Gastrocnemius medialis (tissue), 4 donors: Measurements from ENCODE around the gene PIH1D1. TPM values are rescaled to one million over a fixed set of nuclear protein-coding genes. Genes with fewer than 3 reads are reported as not detected.

Source experiments
- ATAC-seq, 2 donors: fragments of 150-250 bp; one replicate each; pipeline ENCODE4 v1.9.1; 2016
- DNase-seq, 2 donors: peaks; one replicate each; pipeline ENCODE4 v3.0.0-alpha.2; 2019
- H3K27ac ChIP-seq, 4 donors: fragments of 200-600 bp; sonication (generic); 1 replicate in 1 of 4; 2 replicates in 3 of 4; pipeline ENCODE4 v1.5.1; 2016 to 2018; ENCODE audit warnings: mild to moderate bottlenecking in 2 of 4, moderate library complexity in 1 of 4
- H3K27me3 ChIP-seq, 3 donors: fragments of 200-600 bp; sonication (generic) in 2 of 3; 1 replicate in 1 of 3; 2 replicates in 2 of 3; pipeline versions ENCODE4 v1.5.1 to v1.6.0; 2016 to 2019; ENCODE audit warnings: mild to moderate bottlenecking in 1 of 3, moderate library complexity in 1 of 3
- H3K36me3 ChIP-seq, 2 donors: fragments of 200-600 bp; sonication (generic) in 1 of 2; one replicate each; pipeline ENCODE4 v1.5.1; 2017 to 2018
- H3K4me1 ChIP-seq, 2 donors: fragments of 200-600 bp; sonication (generic) in 1 of 2; one replicate each; pipeline ENCODE4 v1.5.1; 2016 to 2017; ENCODE audit warnings: mild to moderate bottlenecking in 2 of 2
- H3K4me3 ChIP-seq, 4 donors: fragments of 200-600 bp; sonication (generic) in 3 of 4; 1 replicate in 1 of 4; 2 replicates in 3 of 4; pipeline ENCODE4 v1.5.1; 2016 to 2019; ENCODE audit warnings: mild to moderate bottlenecking in 2 of 4
- H3K9me3 ChIP-seq, 3 donors: fragments of 200-600 bp; sonication (generic) in 2 of 3; 1 replicate in 1 of 3; 2 replicates in 2 of 3; pipeline ENCODE4 v1.5.1; 2016 to 2019
- CTCF ChIP-seq, 5 experiments: fragments of 450-650 bp in 3 of 5; fragments of 200-600 bp in 2 of 5; sonication (generic) in 2 of 5; IDR thresholded peaks in 4 of 5; conservative IDR thresholded peaks in 1 of 5; 1 replicate in 4 of 5; 2 replicates in 1 of 5; pipeline ENCODE4 v1.5.1; 2016 to 2019; ENCODE audit warnings: antibody characterized with exemption in 5 of 5, mild to moderate bottlenecking in 3 of 5, moderate library complexity in 3 of 5
- POLR2A ChIP-seq, 2 donors: fragments of 450-650 bp; IDR thresholded peaks; one replicate each; pipeline ENCODE4 v1.6.1; 2017; ENCODE audit warnings: antibody characterized with exemption in 2 of 2, mild to moderate bottlenecking in 2 of 2, moderate library complexity in 2 of 2
- in situ Hi-C, 4 donors: fragments of 200-750 bp; cut with MboI; loops; one replicate each; pipeline versions ENCODE4 v1.15.0 to v1.8.0; 2017; ENCODE audit warnings: low sequenced_read_pairs in 4 of 4
- intact Hi-C: fragments of 100-400 bp; cut with DNase I; formaldehyde crosslinking; loops from one replicate; pipeline ENCODE4 v1.15.1; 2023; ENCODE audit warnings: low total_unique reads
- total RNA-seq, 4 donors: library from RNA; depleted of rRNA; stranded (reverse); fragments of >200 nt; gene quantifications; one replicate each; pipeline versions ENCODE4 v1.1.0 to v1.2.3, GENCODE V29; 2016

Gene PIH1D1
- total RNA-seq, 4 donors from 2014 or later, result 41.9 to 107 (median 79.0) TPM

GRCh38 chr19:49427855-49428546 is 23.6 kb downstream of the PIH1D1 start:
- no peak for ATAC-seq
- no peak for TF ChIP-seq POLR2A (IDR thresholded peaks at IDR 0.05)
- TF ChIP-seq CTCF (IDR thresholded peaks at IDR 0.05 in 4 of 5, conservative IDR thresholded peaks at IDR 0.05 in 1 of 5), result no peak
- intact Hi-C loops, result no loop called here
- H3K27ac ChIP-seq, result no peak overlapping the region
- in situ Hi-C loops, result no loop called here
- H3K27me3 ChIP-seq, result peaks cover 93 to 96% (median 94%) of the 10 kb centered on the region in 3 donors
- H3K4me1 ChIP-seq, result peaks cover 6 to 16% of the 10 kb centered on the region in 2 donors
- DNase-seq, result no peak
- H3K36me3 ChIP-seq, result no peaks in the 10 kb centered on the region
- H3K4me3 ChIP-seq, result no peak overlapping the region
- H3K9me3 ChIP-seq, result no peaks in the 10 kb centered on the region

GRCh38 chr19:49427339-49427738 is 24.3 kb downstream of the PIH1D1 start:
- TF ChIP-seq POLR2A (IDR thresholded peaks at IDR 0.05) (no peak), CTCF (IDR thresholded peaks at IDR 0.05 in 4 of 5, conservative IDR thresholded peaks at IDR 0.05 in 1 of 5) (no peak)
- no peak overlapping the region for H3K27ac ChIP-seq
- no peak overlapping the region for H3K4me3 ChIP-seq
- H3K36me3 ChIP-seq, result no peaks in the 10 kb centered on the region
- peaks cover 93 to 97% (median 93%) of the 10 kb centered on the region in 3 donors for H3K27me3 ChIP-seq
- ATAC-seq, result no peak
- in situ Hi-C loops (no loop called here), intact Hi-C loops (no loop called here)
- H3K9me3 ChIP-seq, result no peaks in the 10 kb centered on the region
- no peak for DNase-seq
- peaks cover 12 to 21% of the 10 kb centered on the region in 2 donors for H3K4me1 ChIP-seq

- H3K27me3 ChIP-seq, result peaks cover 93 to 96% (median 93%) of the 10 kb centered on the region in 3 donors
- peaks cover 13 to 26% of the 10 kb centered on the region in 2 donors for H3K4me1 ChIP-seq
- H3K4me3 ChIP-seq, result no peak overlapping the region
- DNase-seq, result no peak
- TF ChIP-seq CTCF (IDR thresholded peaks at IDR 0.05 in 4 of 5, conservative IDR thresholded peaks at IDR 0.05 in 1 of 5) (no peak), POLR2A (IDR thresholded peaks at IDR 0.05) (no peak)
- H3K27ac ChIP-seq, result no peak overlapping the region
- in situ Hi-C loops (no loop called here), intact Hi-C loops (no loop called here)
- H3K36me3 ChIP-seq, result no peaks in the 10 kb centered on the region
- ATAC-seq, result no peak
- no peaks in the 10 kb centered on the region for H3K9me3 ChIP-seq
Observed at GRCh38 chr19:49425922-49426592, 25.6 kb downstream of the PIH1D1 start.

- peaks cover 13 to 29% of the 10 kb centered on the region in 2 donors for H3K4me1 ChIP-seq
- intact Hi-C loops, result no loop called here
Observed at GRCh38 chr19:49425178-49425577, 26.4 kb downstream of the PIH1D1 start, which contains the start of gene GFY. GFY (plus strand) TSS chr19:49425388; CDS start chr19:49426431, 1,043 bp downstream.

More at GRCh38 chr19:49425178-49425577, 26.4 kb downstream of the PIH1D1 start, which contains the start of gene GFY:
- ATAC-seq, result no peak
- peaks cover 91 to 99% (median 94%) of the 10 kb centered on the region in 3 donors for H3K27me3 ChIP-seq
- TF ChIP-seq CTCF (IDR thresholded peaks at IDR 0.05 in 4 of 5, conservative IDR thresholded peaks at IDR 0.05 in 1 of 5) (no peak), POLR2A (IDR thresholded peaks at IDR 0.05) (no peak)
- H3K4me3 ChIP-seq, result no peak within 1 kb of the TSS
- H3K27ac ChIP-seq, result no peak within 1 kb of the TSS
- no peaks in the 10 kb centered on the region for H3K9me3 ChIP-seq
- no peak for DNase-seq
- in situ Hi-C loops, result no loop called here
- no peaks in the 10 kb centered on the region for H3K36me3 ChIP-seq
